ENCODE data around the gene FDX2. TPM values are rescaled to one million over a fixed set of nuclear protein-coding genes. Genes with fewer than 3 reads are reported as not detected.

Gene FDX2
- polyA plus RNA-seq, 1 donor, result 20.0 TPM

Other genes starting within 250 kb of the FDX2 start
- gene SHFL, start 229.7 kb downstream of the FDX2 start, polyA plus RNA-seq (ENCODE audit: insufficient read length), result 9.8 TPM
- 3.9 TPM for gene ANGPTL6, start 213.3 kb downstream of the FDX2 start, polyA plus RNA-seq (ENCODE audit: insufficient read length)
- gene PPAN, start 209.7 kb downstream of the FDX2 start, polyA plus RNA-seq (ENCODE audit: insufficient read length), result 28.5 TPM
- gene P2RY11, start 204.3 kb downstream of the FDX2 start, polyA plus RNA-seq (ENCODE audit: insufficient read length), result 13.6 TPM
- gene EIF3G, start 196.1 kb downstream of the FDX2 start, polyA plus RNA-seq (ENCODE audit: insufficient read length), result 267 TPM
- gene DNMT1, start 121.1 kb downstream of the FDX2 start, polyA plus RNA-seq (ENCODE audit: insufficient read length), result 61.4 TPM
- gene S1PR2, start 84.7 kb downstream of the FDX2 start, polyA plus RNA-seq (ENCODE audit: insufficient read length), result 12.0 TPM
- 32.0 TPM for gene MRPL4, start 63.8 kb downstream of the FDX2 start, polyA plus RNA-seq (ENCODE audit: insufficient read length)
- gene ICAM1, start 44.9 kb downstream of the FDX2 start, polyA plus RNA-seq (ENCODE audit: insufficient read length), result 6.3 TPM
- 0.25 TPM for gene ICAM4, start 29.1 kb downstream of the FDX2 start, polyA plus RNA-seq (ENCODE audit: insufficient read length)
- gene ICAM5, start 26.1 kb downstream of the FDX2 start, polyA plus RNA-seq (ENCODE audit: insufficient read length), result 0.18 TPM
- 3.4 TPM for gene ZGLP1, start 6.2 kb downstream of the FDX2 start, polyA plus RNA-seq (ENCODE audit: insufficient read length)
- 10.9 TPM for gene RAVER1, start 17.5 kb upstream of the FDX2 start, polyA plus RNA-seq (ENCODE audit: insufficient read length)
- 4.9 TPM for gene ICAM3, start 23.6 kb upstream of the FDX2 start, polyA plus RNA-seq (ENCODE audit: insufficient read length)
- 74.5 TPM for gene TYK2, start 64.6 kb upstream of the FDX2 start, polyA plus RNA-seq (ENCODE audit: insufficient read length)
- gene CDC37, start 87.5 kb upstream of the FDX2 start, polyA plus RNA-seq (ENCODE audit: insufficient read length), result 133 TPM
- gene PDE4A, start 104.5 kb upstream of the FDX2 start, polyA plus RNA-seq (ENCODE audit: insufficient read length), result 3.3 TPM
- gene KEAP1, start 187.3 kb upstream of the FDX2 start, polyA plus RNA-seq (ENCODE audit: insufficient read length), result 66.1 TPM
- gene S1PR5, start 201.4 kb upstream of the FDX2 start, polyA plus RNA-seq (ENCODE audit: insufficient read length), result 1.1 TPM
- gene ATG4D, start 227.9 kb upstream of the FDX2 start, polyA plus RNA-seq (ENCODE audit: insufficient read length), result 22.7 TPM
- gene KRI1, start 250.0 kb upstream of the FDX2 start, polyA plus RNA-seq (ENCODE audit: insufficient read length), result 22.0 TPM

Data from forelimb muscle (tissue), 1 donor.